Adrenal gland (tissue), 5 donors: ENCODE results near the gene LYZ.

ENCODE experiments used
- POLR2A ChIP-seq, 2 donors: fragments of 450-650 bp; IDR thresholded peaks; one replicate each; pipeline ENCODE4 v1.6.1; 2017; ENCODE audit warnings: antibody characterized with exemption in 2 of 2, mild to moderate bottlenecking in 2 of 2, moderate library complexity in 1 of 2
- TF ChIP-seq, protein P1 (sequence below), 6 experiments: fragments of 450-650 bp in 4 of 6; fragments of 200-600 bp in 2 of 6; sonication (generic) in 1 of 6; IDR thresholded peaks; 1 replicate in 5 of 6; 2 replicates in 1 of 6; pipeline versions ENCODE4 v1.5.1 to v1.8.0; 2016 to 2021; ENCODE audit warnings: antibody characterized with exemption in 6 of 6, mild to moderate bottlenecking in 2 of 6, moderate library complexity in 1 of 6
- donor health status: DM: no; HTN: no; CAD: no.

DNA sequence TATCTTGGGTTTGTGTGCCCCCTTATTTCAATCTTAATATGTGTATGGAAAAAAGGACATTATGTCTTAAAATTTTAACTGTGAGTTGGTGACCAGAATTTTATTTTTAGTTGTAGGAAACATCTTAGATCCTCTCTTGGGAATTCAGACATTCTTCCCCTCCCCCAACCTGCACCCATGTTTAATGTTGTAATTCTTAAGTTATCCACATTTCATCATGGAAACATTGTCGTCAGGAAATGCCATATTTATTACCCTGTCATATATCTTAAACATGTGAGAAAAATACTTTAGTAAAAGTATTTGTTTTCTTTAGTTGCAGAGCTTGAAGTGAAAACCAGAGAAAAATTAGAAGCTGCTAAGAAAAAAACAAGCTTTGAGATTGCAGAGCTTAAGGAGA lies 41.6 kb downstream of the LYZ start:
- no peak for TF ChIP-seq POLR2A (IDR thresholded peaks at IDR 0.05)
- TF ChIP-seq, protein P1, sequence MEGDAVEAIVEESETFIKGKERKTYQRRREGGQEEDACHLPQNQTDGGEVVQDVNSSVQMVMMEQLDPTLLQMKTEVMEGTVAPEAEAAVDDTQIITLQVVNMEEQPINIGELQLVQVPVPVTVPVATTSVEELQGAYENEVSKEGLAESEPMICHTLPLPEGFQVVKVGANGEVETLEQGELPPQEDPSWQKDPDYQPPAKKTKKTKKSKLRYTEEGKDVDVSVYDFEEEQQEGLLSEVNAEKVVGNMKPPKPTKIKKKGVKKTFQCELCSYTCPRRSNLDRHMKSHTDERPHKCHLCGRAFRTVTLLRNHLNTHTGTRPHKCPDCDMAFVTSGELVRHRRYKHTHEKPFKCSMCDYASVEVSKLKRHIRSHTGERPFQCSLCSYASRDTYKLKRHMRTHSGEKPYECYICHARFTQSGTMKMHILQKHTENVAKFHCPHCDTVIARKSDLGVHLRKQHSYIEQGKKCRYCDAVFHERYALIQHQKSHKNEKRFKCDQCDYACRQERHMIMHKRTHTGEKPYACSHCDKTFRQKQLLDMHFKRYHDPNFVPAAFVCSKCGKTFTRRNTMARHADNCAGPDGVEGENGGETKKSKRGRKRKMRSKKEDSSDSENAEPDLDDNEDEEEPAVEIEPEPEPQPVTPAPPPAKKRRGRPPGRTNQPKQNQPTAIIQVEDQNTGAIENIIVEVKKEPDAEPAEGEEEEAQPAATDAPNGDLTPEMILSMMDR (IDR thresholded peaks at IDR 0.05), result no peak
